Panc1 (cell line): ENCODE results near the gene AP4M1. TPM values are rescaled to one million over a fixed set of nuclear protein-coding genes. Genes with fewer than 3 reads are reported as not detected.

ENCODE experiments used
- ATAC-seq: fragments of 200-7000 bp; cut with Tn5 transposase; 2 replicates; pipeline ENCODE4 v1.9.1; 2020; ENCODE audit warnings: mild to moderate bottlenecking, moderate library complexity
- BruUV-seq: library from RNA; stranded (reverse); fragments of 400-500 nt; replicated peaks from 2 replicates; lab custom pipeline; 2021; lab: Mats Ljungman, UMichigan
- CTCF ChIA-PET: fragments of 300-600 bp; sonication (Branson Sonifier 250); formaldehyde crosslinking; loops from one replicate; lab custom pipeline; 2022; ENCODE audit warnings: antibody characterized with exemption; lab: Charles Lee
- POLR2A ChIA-PET: fragments of 300-600 bp; sonication (Branson Sonifier 250); formaldehyde crosslinking; loops from one replicate; lab custom pipeline; 2022; ENCODE audit warnings: antibody characterized with exemption; lab: Charles Lee
- DNase-seq: peaks from one replicate; pipeline ENCODE4 v3.0.0-alpha.2; 2010; ENCODE audit warnings: low read depth, low spot score
- H3K27ac ChIP-seq: 2 replicates; pipeline ENCODE4 v1.5.1; 2011; ENCODE audit warnings: mild to moderate bottlenecking, low read length, inconsistent platforms
- H3K27me3 ChIP-seq: fragments of 200-500 bp; sonication (Bioruptor generic); 2 replicates; pipeline ENCODE4 v1.6.0; 2014; ENCODE audit warnings: low read length, inconsistent platforms; ENCODE audit not compliant: control insufficient read depth, insufficient read depth
- H3K36me3 ChIP-seq: fragments of 200-500 bp; sonication (Bioruptor generic); 2 replicates; pipeline ENCODE4 v1.5.1; 2014; ENCODE audit warnings: inconsistent platforms, mild to moderate bottlenecking, low read length, moderate library complexity; ENCODE audit not compliant: control insufficient read depth, insufficient read depth
- H3K4me1 ChIP-seq: 2 replicates; pipeline ENCODE4 v1.5.1; 2011; ENCODE audit warnings: inconsistent platforms, mild to moderate bottlenecking, low read length, moderate library complexity; ENCODE audit not compliant: control insufficient read depth, insufficient read depth
- H3K4me3 ChIP-seq, 2 experiments: 2 replicates each; pipeline ENCODE4 v1.5.1; 2011 to 2012; ENCODE audit warnings: low read depth in 2 of 2, low read length in 2 of 2, mild to moderate bottlenecking in 2 of 2, inconsistent platforms in 1 of 2, moderate library complexity in 1 of 2
- H3K9me3 ChIP-seq: fragments of 200-500 bp; sonication (Bioruptor generic); 2 replicates; pipeline ENCODE4 v1.5.1; 2014; ENCODE audit warnings: low read depth, mild to moderate bottlenecking, inconsistent platforms, low read length, moderate library complexity; ENCODE audit not compliant: control insufficient read depth, insufficient read depth
- CTCF ChIP-seq: fragments of 450-650 bp; IDR thresholded peaks from 2 replicates; pipeline ENCODE4 v1.5.1; 2017; ENCODE audit warnings: mild to moderate bottlenecking
- POLR2AphosphoS5 ChIP-seq: IDR thresholded peaks from 2 replicates; pipeline ENCODE4 v1.6.1; 2012; ENCODE audit warnings: mild to moderate bottlenecking, low read depth, low read length, moderate library complexity
- REST ChIP-seq, 2 experiments: IDR thresholded peaks; 2 replicates each; pipeline ENCODE4 v1.6.1; 2011 to 2012; ENCODE audit warnings: low read depth in 2 of 2, control low read depth in 1 of 2, low read length in 1 of 2, mild to moderate bottlenecking in 1 of 2, moderate library complexity in 1 of 2; ENCODE audit not compliant: insufficient read depth in 1 of 2
- SIN3A ChIP-seq: IDR thresholded peaks from 2 replicates; pipeline ENCODE4 v1.6.1; 2012; ENCODE audit warnings: low read depth, mild to moderate bottlenecking, low read length, moderate library complexity, borderline replicate concordance; ENCODE audit not compliant: insufficient read depth
- TCF7L2 ChIP-seq: IDR thresholded peaks from 2 replicates; pipeline ENCODE4 v1.6.1; 2011; ENCODE audit warnings: mild to moderate bottlenecking, low read depth, low read length, inconsistent platforms
- in situ Hi-C: cut with HindIII; loops from 2 replicates; pipeline ENCODE4 v1.10.0; 2016; ENCODE audit warnings: low sequenced_read_pairs, low pct_unique_long_range_greater_than_20kb
- intact Hi-C: fragments of 100-400 bp; cut with micrococcal nuclease; formaldehyde crosslinking; loops from one replicate; pipeline ENCODE4 v1.10.0; 2022; ENCODE audit not compliant: unreplicated experiment
- total RNA-seq: library from RNA; stranded (reverse); gene quantifications from one replicate; pipeline ENCODE4 v1.2.1, GENCODE V29; 2021; ENCODE audit not compliant: unreplicated experiment

The AP4M1 gene
- total RNA-seq, 1 experiment from 2014 or later, result 42.6 TPM

- BruUV-seq, result TSS peak; percentile 94
- CTCF ChIA-PET, result interaction anchor here (0.5 kb wide), 1 partner anchor 27 kb away, joined by 5 read pairs; no protein-coding TSS in a partner anchor
Measured at GRCh38 chr7:100107125-100107737, 5.8 kb downstream of the AP4M1 start.

GRCh38 chr7:100107890-100108289, 6.4 kb downstream of the AP4M1 start:
- DNase-seq (no peak), ATAC-seq (no peak)
- Histone ChIP-seq H3K27me3 (no peaks in the 10 kb centered on the region), H3K4me3 (no peak overlapping the region), H3K27ac (no peak overlapping the region), H3K9me3 (no peaks in the 10 kb centered on the region), H3K4me1 (no peaks in the 10 kb centered on the region), H3K36me3 (no peaks in the 10 kb centered on the region)
- intact Hi-C loops, result no loop called here
- ChIA-PET POLR2A (no interaction called here), CTCF (no interaction called here)
- TF ChIP-seq SIN3A, result no peak
- TF ChIP-seq POLR2AphosphoS5, result no peak
- in situ Hi-C loops, result no loop called here
- no TSS peak for BruUV-seq

More at GRCh38 chr7:100107125-100107737, 5.8 kb downstream of the AP4M1 start:
- Histone ChIP-seq H3K36me3 (no peaks in the 10 kb centered on the region), H3K4me3 (no peak overlapping the region), H3K9me3 (no peaks in the 10 kb centered on the region), H3K4me1 (peaks cover 5% of the 10 kb centered on the region), H3K27ac (no peak overlapping the region), H3K27me3 (no peaks in the 10 kb centered on the region)
- DNase-seq, result no peak
- POLR2A ChIA-PET, result no interaction called here
- TF ChIP-seq CTCF, result no peak
- no peak for TF ChIP-seq TCF7L2
- no peak for TF ChIP-seq REST (IDR thresholded peaks at IDR 0.05; ENCODE audit: insufficient read depth in 1 of 2, low read depth in 2 of 2, low read length in 1 of 2)
- TF ChIP-seq POLR2AphosphoS5, result no peak; the same call in 1 of the 2 replicates
- no peak for TF ChIP-seq SIN3A
- peak; percentile 2; the same call in 1 of the 2 replicates for ATAC-seq
- intact Hi-C loops, result no loop called here
- in situ Hi-C loops, result no loop called here
